C4-2B (cell line): ENCODE results near the gene SCD.

Source experiments
- ZFX ChIP-seq: fragments of 450-650 bp; IDR thresholded peaks from 2 replicates; pipeline ENCODE4 v1.6.1; 2017
- TF ChIP-seq, protein P1 (sequence below): fragments of 450-650 bp; conservative IDR thresholded peaks from 2 replicates; pipeline ENCODE4 v1.5.1; 2017; ENCODE audit warnings: mild to moderate bottlenecking

DNA sequence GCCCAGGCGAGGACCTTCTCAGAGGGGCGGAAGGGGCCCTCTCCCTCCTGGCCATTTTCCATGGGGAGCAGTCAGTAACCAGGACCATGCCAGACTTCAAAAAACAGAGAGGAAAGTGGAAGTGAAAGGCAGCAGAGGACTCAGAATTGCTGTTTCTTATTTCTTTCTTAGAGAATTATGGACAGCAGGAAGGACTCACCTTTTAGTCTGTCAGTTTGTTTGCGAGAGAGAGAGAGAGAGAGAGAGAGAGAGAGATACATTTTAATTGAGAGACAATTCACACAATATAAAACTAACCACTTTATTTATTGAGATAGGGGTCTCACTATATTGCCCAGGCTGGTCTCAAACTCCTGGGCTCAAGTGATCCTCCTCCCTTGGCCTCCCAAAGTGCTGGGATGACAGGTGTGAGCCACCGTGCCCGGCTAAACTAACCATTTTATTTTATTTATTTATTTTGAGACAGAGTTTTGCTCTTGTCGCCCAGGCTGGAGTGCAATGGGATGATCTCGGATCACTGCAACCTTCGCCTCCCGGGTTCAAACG, 24.5 kb downstream of the SCD start:
- TF ChIP-seq, protein P1, sequence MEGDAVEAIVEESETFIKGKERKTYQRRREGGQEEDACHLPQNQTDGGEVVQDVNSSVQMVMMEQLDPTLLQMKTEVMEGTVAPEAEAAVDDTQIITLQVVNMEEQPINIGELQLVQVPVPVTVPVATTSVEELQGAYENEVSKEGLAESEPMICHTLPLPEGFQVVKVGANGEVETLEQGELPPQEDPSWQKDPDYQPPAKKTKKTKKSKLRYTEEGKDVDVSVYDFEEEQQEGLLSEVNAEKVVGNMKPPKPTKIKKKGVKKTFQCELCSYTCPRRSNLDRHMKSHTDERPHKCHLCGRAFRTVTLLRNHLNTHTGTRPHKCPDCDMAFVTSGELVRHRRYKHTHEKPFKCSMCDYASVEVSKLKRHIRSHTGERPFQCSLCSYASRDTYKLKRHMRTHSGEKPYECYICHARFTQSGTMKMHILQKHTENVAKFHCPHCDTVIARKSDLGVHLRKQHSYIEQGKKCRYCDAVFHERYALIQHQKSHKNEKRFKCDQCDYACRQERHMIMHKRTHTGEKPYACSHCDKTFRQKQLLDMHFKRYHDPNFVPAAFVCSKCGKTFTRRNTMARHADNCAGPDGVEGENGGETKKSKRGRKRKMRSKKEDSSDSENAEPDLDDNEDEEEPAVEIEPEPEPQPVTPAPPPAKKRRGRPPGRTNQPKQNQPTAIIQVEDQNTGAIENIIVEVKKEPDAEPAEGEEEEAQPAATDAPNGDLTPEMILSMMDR, result no peak
- TF ChIP-seq ZFX, result no peak
